HuH-7.5 (cell line): ENCODE measurements around the gene BMERB1.
"Not testable (repeated sequence)": the region's sequence is repeated elsewhere in the genome, so short reads cannot be mapped to it uniquely, and the experiment has no call there.

ENCODE experiments used
- DNase-seq: peaks from one replicate; pipeline ENCODE4 v3.0.0; 2011; ENCODE audit warnings: low spot score

The BMERB1 gene

DNA sequence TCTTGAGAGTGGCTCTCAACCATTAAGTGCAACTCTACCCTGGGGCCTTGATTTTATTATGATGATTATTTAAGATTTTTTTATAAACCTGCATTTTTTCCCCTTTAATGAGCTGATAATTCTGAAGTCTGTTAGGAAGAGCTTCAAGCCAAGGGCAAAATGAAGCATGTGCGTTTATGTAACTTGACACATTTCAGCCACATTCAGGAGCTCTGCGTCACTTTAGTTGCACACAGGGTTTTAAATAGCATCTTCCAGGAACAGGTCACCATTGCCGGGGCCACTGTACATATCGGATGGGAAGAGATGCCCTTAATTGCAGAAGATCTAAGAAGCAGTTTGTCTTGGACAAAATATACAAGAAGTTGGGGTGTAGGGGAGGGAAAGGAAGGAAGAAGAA is 89.6 kb downstream of the BMERB1 start:
- DNase-seq: no peak

GRCh38 chr16:15524966-15525365 is 90.6 kb downstream of the BMERB1 start:
- no peak for DNase-seq

- no peak for DNase-seq
Measured at GRCh38 chr16:15526097-15526496, 91.7 kb downstream of the BMERB1 start.

- no peak for DNase-seq
Measured at GRCh38 chr16:15526731-15527130, 92.3 kb downstream of the BMERB1 start.

DNA sequence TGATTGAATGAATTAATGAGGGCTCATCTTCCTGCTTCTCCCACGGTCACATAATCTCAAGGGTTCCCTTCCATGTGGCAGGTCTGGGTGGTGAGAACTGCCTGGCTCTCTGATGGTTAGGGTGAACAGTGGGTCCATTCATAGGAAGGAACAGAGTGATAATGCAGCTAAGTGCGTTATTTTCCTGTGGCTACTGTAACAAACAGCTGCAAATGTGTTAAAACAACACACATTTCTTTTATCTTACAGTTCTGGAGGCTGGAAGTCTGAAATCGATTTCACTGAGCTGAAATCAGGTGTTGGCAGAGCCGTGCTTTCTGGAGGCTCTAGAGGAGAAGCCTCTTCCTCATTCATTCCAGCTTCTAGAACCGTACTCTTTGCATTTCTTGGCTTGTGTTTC is 95.3 kb downstream of the BMERB1 start:
- DNase-seq: no peak

DNA sequence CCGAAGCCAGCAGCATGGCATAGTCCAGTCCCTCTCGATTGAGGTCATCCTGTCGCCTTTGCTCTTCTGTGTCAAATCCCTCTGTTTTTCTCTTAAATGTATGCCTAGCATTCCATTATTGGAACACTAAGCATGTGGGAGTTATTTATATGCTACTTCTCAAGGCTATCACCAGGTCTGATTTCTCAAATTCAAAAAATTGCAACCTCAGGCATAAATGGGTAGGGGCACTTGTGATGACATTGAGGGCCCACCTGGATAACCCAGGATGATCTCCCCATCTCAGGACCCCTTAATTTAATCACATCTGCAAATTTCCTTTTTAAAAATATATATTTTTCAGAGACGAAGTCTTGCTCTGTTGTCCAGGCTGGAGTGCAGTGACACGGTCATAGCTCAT is 95.7 kb downstream of the BMERB1 start:
- DNase-seq: no peak

GRCh38 chr16:15532825-15533224 is 98.4 kb downstream of the BMERB1 start:
- no peak for DNase-seq

DNA sequence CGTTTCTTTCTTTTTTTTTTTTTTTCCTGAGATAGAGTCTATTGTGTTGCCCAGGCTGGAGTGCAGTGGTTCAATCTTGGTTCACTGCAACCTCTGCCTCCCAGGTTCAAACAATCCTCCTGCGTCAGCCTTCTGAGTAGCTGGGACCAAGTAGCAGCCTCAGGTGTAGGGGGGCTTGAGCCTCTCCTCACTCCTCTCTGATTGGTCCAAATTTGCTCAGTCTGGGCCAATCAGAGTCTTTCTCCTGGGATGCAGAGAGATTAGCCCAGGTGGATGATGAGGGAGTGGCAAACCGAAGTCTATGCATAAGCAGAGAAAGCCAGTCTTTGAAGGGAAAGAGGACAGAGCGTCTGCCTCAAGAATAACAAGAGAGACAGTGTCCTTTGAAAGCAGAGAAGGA is 99.0 kb downstream of the BMERB1 start:
- no peak for DNase-seq

DNA sequence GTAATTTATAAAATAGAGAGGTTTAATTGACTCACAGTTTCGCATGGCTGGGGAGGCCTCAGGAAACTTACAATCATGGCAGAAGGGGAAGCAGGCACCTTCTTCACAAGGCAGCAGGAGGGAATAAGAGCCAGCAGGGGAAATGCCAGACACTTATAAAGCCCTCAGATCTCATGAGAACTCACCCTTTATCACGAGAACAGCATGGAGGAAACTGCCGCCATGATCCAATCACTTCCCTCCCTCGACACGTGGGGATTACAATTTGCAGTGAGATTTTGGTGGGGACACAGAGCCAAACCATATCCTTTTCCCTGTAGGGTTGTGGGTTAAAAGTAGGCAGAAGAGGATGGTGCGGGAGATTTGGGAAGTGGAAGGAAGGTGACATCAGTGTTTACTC is 101.4 kb downstream of the BMERB1 start:
- no peak for DNase-seq

DNA sequence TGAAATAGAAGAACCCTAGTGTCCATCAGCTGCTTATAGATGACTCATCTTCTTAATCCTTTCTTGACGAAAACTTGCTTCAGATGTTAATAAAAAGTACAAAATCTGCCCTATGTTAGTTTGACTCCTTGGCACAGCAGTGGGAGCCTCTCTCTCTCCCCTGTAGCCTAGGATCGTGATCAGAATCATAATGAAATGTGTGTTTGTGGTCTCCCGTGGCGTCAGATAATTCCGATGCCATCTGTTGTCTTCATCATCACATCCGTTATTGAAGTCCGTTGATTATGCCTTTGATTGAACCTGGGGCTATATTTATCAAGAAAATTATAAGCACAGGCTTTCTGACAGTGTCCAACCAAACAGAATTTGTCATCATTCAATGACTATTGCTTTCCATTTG is 102.5 kb downstream of the BMERB1 start:
- no peak for DNase-seq

DNA sequence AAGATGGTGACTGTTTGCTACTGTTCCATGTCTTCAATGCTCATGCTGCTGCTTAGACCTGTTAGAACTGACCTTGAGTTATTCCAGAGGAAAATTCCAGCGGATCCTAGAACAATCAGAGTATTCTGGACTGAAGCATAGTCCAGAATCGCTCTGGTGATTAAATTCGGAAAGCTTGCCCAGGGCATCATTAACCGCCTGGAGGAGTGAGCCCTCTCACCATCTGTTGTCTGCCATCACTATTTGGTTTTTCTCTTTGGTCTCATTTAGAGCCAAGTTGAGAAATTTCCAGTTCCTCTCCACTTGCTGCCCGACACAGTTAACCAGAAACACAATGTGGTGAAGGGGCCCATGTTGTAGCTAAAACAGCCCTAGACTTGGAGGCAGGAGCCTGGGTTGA is 104.1 kb downstream of the BMERB1 start:
- no peak for DNase-seq

DNA sequence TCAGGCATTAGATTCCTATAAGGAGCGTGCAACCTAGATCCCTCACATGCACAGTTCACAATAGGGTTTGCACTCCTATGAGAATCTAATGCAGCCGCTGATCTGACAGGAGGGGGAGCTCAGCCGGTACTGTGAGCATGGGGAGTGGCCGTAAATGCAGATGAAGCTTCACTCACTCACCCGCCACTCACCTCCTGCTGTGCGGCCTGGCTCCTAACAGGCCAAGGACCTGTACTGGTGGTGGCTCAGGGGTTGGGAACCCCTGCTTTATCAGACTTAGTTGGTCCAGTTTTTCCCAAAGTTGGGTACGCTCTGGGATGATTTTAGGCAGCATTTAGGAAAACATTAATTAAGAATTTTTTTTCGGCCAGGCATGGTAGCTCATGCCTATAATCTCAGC is 104.8 kb downstream of the BMERB1 start:
- no peak for DNase-seq

DNA sequence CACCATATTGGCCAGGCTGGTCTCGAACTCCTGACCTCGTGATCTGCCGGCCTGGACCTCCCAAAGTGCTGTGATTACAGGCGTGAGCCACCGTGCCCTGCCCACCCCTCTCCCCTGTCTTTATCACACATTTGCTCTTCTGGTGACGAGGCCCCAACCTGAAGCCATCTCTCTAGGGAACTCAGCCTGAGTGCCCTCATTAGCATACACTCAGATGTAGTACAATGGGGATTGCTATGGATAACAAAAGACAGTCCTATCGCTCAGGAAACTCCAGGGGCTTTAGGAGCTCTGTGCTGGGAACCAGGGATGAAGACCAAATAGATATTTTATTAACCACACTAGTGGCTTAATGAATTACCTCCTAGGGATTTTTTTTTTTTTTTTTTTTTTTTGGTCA is 107.9 kb downstream of the BMERB1 start:
- no peak for DNase-seq

GRCh38 chr16:15542734-15543347 is 108.5 kb downstream of the BMERB1 start:
- DNase-seq: no peak

GRCh38 chr16:15544405-15544804 is 110.0 kb downstream of the BMERB1 start:
- no peak for DNase-seq

DNA sequence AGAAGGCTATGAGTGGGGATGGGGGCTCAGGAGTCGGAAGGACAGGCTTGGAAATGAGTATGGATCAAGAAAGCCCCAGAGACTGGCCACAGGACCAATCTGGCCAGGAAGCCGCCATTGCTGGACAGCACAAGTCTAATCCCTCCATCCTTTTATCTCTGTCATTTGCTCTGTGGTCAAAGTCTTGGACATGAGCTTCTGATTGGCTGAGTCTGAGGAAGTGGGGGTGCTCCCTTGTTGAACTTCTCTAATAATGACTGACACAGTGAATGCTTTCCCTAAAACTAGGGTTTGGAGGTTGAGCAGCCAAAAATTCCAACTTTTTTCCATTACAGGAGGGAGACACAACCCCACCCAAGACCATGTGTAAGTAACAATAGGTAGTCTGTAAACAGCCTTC is 111.2 kb downstream of the BMERB1 start:
- DNase-seq: no peak

- not testable (repeated sequence) for DNase-seq
Measured at GRCh38 chr16:15547072-15547767, 112.8 kb downstream of the BMERB1 start.

DNA sequence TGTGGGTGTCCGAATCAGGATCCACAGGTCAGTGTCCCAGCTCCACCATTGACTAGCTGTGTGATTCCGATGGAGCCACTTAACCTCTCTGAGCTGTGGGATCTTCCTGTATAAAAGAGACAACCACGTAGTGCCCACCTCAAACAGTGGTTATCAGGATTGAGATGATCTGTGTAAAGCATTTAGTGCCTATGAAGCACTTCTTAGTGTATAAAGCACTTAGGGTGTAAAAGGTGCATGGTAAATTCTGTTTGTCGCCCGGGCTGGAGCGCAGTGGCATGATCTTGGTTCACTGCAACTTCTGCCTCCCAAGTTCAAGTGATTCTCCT is 113.3 kb downstream of the BMERB1 start:
- no peak for DNase-seq

DNA sequence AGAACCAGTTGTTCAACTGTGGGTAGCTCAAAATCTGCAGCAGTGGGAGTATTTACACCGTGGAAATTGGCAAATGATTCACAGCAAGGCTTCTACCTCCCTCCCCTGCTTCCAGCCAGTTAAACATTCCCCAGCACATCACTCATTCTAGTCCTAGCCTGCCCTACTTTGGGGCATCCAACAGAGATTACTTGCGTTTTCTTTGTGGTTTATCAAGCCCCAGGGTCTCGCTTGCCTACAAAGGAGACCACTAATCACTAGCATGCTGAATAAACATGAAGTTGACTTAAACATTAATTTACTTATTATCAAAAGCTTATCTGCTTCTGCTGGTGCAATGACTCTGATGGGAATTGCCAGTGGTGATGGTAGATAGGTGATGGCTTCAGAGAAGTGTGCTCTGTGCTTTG is 114.1 kb downstream of the BMERB1 start:
- no peak for DNase-seq

GRCh38 chr16:15552507-15552906 is 118.1 kb downstream of the BMERB1 start:
- DNase-seq: no peak

GRCh38 chr16:15553313-15554088 is 119.1 kb downstream of the BMERB1 start:
- DNase-seq: no peak

DNA sequence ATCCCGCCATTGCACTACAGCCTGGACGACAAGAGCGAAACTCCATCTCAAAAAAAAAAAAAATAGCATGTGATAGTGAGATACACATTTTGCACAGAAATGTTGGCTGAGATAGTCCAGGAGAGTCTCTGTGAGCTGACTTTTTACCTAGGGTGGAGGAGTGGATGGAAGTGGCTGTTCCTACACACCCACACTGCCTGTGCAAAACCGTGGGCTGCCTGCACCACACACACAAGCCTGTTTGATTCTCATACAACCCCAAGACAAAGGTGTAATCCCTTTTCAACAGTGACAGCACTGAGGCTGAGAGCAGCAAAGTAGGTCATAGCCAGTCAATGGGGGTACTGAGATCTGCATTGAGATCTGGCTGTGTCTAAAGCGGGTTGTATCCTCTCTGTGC is 121.7 kb downstream of the BMERB1 start:
- no peak for DNase-seq

- no peak for DNase-seq
Measured at GRCh38 chr16:15557258-15557657, 122.9 kb downstream of the BMERB1 start.

GRCh38 chr16:15559176-15559575 is 124.8 kb downstream of the BMERB1 start:
- DNase-seq: no peak
